Astrocyte (in vitro differentiated cells and primary cell): ENCODE results near the gene UTP18. TPM values are rescaled to one million over a fixed set of nuclear protein-coding genes. Genes with fewer than 3 reads are reported as not detected.

Experiments
- DNase-seq: peaks from one replicate; pipeline ENCODE4 v3.0.0-alpha.2; 2010; ENCODE audit warnings: low read depth
- FAIRE-seq: peaks from 2 replicates; lab custom pipeline; 2011; peaks lifted over from hg19 to GRCh38; lab: Jason Lieb, UNC
- H2AFZ ChIP-seq: 2 replicates; pipeline ENCODE4 v1.6.0; 2012; ENCODE audit warnings: low read depth, low read length, inconsistent platforms
- H3K27ac ChIP-seq: 2 replicates; pipeline ENCODE4 v1.5.1; 2011; ENCODE audit warnings: low read depth, low read length, inconsistent platforms
- H3K27me3 ChIP-seq: 2 replicates; pipeline ENCODE4 v1.6.0; 2011; ENCODE audit warnings: low read length, inconsistent platforms; ENCODE audit not compliant: insufficient read depth
- H3K36me3 ChIP-seq: 2 replicates; pipeline ENCODE4 v1.5.1; 2011; ENCODE audit warnings: low read length, inconsistent platforms; ENCODE audit not compliant: insufficient read depth
- H3K4me1 ChIP-seq: 2 replicates; pipeline ENCODE4 v1.5.1; 2011; ENCODE audit warnings: low read length, inconsistent platforms; ENCODE audit not compliant: insufficient read depth
- H3K4me2 ChIP-seq: 2 replicates; pipeline ENCODE4 v1.6.0; 2012; ENCODE audit warnings: low read length, inconsistent platforms
- H3K4me3 ChIP-seq: 2 replicates; pipeline ENCODE4 v1.5.1; 2011; ENCODE audit warnings: low read depth, mild to moderate bottlenecking, low read length, inconsistent platforms; ENCODE audit not compliant: insufficient read depth
- H3K79me2 ChIP-seq: 2 replicates; pipeline ENCODE4 v1.6.0; 2012; ENCODE audit warnings: mild to moderate bottlenecking, low read length, inconsistent platforms; ENCODE audit not compliant: insufficient read depth
- H3K9ac ChIP-seq: 2 replicates; pipeline ENCODE4 v1.6.0; 2012; ENCODE audit warnings: mild to moderate bottlenecking, low read length, inconsistent platforms
- H3K9me3 ChIP-seq: 2 replicates; pipeline ENCODE4 v1.5.1; 2012; ENCODE audit warnings: low read depth, mild to moderate bottlenecking, low read length, inconsistent platforms; ENCODE audit not compliant: insufficient read depth
- H4K20me1 ChIP-seq: 2 replicates; pipeline ENCODE4 v1.6.0; 2012; ENCODE audit warnings: low read length, inconsistent platforms; ENCODE audit not compliant: insufficient read depth
- H3K27ac Mint-ChIP-seq: one replicate; pipeline ENCODE4 v1.8.0; 2021; ENCODE audit warnings: mild to moderate bottlenecking, mixed read lengths; ENCODE audit not compliant: unreplicated experiment
- H3K27me3 Mint-ChIP-seq: one replicate; pipeline ENCODE4 v1.8.0; 2021; ENCODE audit warnings: low read depth, mixed read lengths; ENCODE audit not compliant: unreplicated experiment
- H3K36me3 Mint-ChIP-seq: one replicate; pipeline ENCODE4 v1.8.0; 2021; ENCODE audit warnings: low read depth, mixed read lengths; ENCODE audit not compliant: unreplicated experiment
- H3K4me1 Mint-ChIP-seq: one replicate; pipeline ENCODE4 v1.8.0; 2021; ENCODE audit warnings: low read depth, mixed read lengths; ENCODE audit not compliant: unreplicated experiment
- H3K4me3 Mint-ChIP-seq: one replicate; pipeline ENCODE4 v1.8.0; 2021; ENCODE audit warnings: mild to moderate bottlenecking, moderate library complexity, mixed read lengths; ENCODE audit not compliant: unreplicated experiment
- H3K9me3 Mint-ChIP-seq: one replicate; pipeline ENCODE4 v1.8.0; 2021; ENCODE audit warnings: mild to moderate bottlenecking, mixed read lengths; ENCODE audit not compliant: unreplicated experiment
- CTCF ChIP-seq: IDR thresholded peaks from 2 replicates; pipeline ENCODE4 v1.5.1; 2011; ENCODE audit warnings: low read depth, mild to moderate bottlenecking, inconsistent platforms, low read length, moderate library complexity; ENCODE audit not compliant: insufficient read depth
- EZH2 ChIP-seq: IDR thresholded peaks from 2 replicates; pipeline ENCODE4 v1.6.1; 2012; ENCODE audit warnings: mild to moderate bottlenecking, low read length, inconsistent platforms; ENCODE audit not compliant: insufficient read depth
- total RNA-seq: library from RNA; stranded (reverse); gene quantifications from 2 replicates; pipeline ENCODE4 v1.2.1, GENCODE V29; 2021

The UTP18 gene
- total RNA-seq, 1 donor from 2014 or later: 35.0 TPM

- H3K9me3 ChIP-seq: no peaks in the 10 kb centered on the region
- TF ChIP-seq CTCF (no peak), EZH2 (no peak)
- no peaks in the 10 kb centered on the region for H3K79me2 ChIP-seq
- H2AFZ ChIP-seq: no peak overlapping the region
- no peak for FAIRE-seq
- H3K4me3 ChIP-seq: no peak overlapping the region
- peaks cover 11% of the 10 kb centered on the region for H3K27me3 Mint-ChIP-seq
- H3K36me3 ChIP-seq: no peaks in the 10 kb centered on the region
- H3K4me1 Mint-ChIP-seq: no peaks in the 10 kb centered on the region
- H4K20me1 ChIP-seq: no peaks in the 10 kb centered on the region
- no peaks in the 10 kb centered on the region for H3K27me3 ChIP-seq
- no peak overlapping the region for H3K27ac ChIP-seq
- no peak overlapping the region for H3K4me2 ChIP-seq
- H3K36me3 Mint-ChIP-seq: no peaks in the 10 kb centered on the region
- DNase-seq: no peak
- H3K27ac Mint-ChIP-seq: no peak overlapping the region
- peaks cover 2% of the 10 kb centered on the region for H3K9me3 Mint-ChIP-seq
- H3K9ac ChIP-seq: no peak overlapping the region
- no peak overlapping the region for H3K4me3 Mint-ChIP-seq
- H3K4me1 ChIP-seq: no peaks in the 10 kb centered on the region
These were observed 81.1 kb downstream of the UTP18 start for GRCh38 chr17:51341457-51341856.

- H3K27ac ChIP-seq: no peak overlapping the region
- Mint-ChIP-seq H3K4me1 (no peaks in the 10 kb centered on the region), H3K36me3 (no peaks in the 10 kb centered on the region), H3K27me3 (peaks cover 8% of the 10 kb centered on the region), H3K4me3 (no peak overlapping the region), H3K27ac (no peak overlapping the region), H3K9me3 (peaks cover 2% of the 10 kb centered on the region)
- no peaks in the 10 kb centered on the region for H4K20me1 ChIP-seq
- DNase-seq (no peak), FAIRE-seq (no peak)
- no peak overlapping the region for H2AFZ ChIP-seq
- no peaks in the 10 kb centered on the region for H3K27me3 ChIP-seq
- no peaks in the 10 kb centered on the region for H3K36me3 ChIP-seq
- no peak overlapping the region for H3K9ac ChIP-seq
- no peaks in the 10 kb centered on the region for H3K4me1 ChIP-seq
- H3K4me2 ChIP-seq: no peak overlapping the region
- no peaks in the 10 kb centered on the region for H3K79me2 ChIP-seq
- H3K4me3 ChIP-seq: no peak overlapping the region
- TF ChIP-seq CTCF (no peak), EZH2 (no peak)
- H3K9me3 ChIP-seq: no peaks in the 10 kb centered on the region
These were observed 81.9 kb downstream of the UTP18 start for GRCh38 chr17:51342257-51342656.

- Mint-ChIP-seq H3K4me3 (no peak overlapping the region), H3K9me3 (no peaks in the 10 kb centered on the region), H3K4me1 (no peaks in the 10 kb centered on the region), H3K27me3 (peaks cover 13% of the 10 kb centered on the region), H3K27ac (no peak overlapping the region), H3K36me3 (no peaks in the 10 kb centered on the region)
- Histone ChIP-seq H3K4me2 (no peak overlapping the region), H4K20me1 (no peaks in the 10 kb centered on the region), H3K79me2 (no peaks in the 10 kb centered on the region), H3K9ac (no peak overlapping the region), H3K4me1 (no peaks in the 10 kb centered on the region), H2AFZ (no peak overlapping the region), H3K4me3 (no peak overlapping the region), H3K27me3 (peaks cover 2% of the 10 kb centered on the region), H3K27ac (no peak overlapping the region), H3K36me3 (no peaks in the 10 kb centered on the region), H3K9me3 (no peaks in the 10 kb centered on the region)
- no peak for DNase-seq
- FAIRE-seq: no peak
- no peak for TF ChIP-seq CTCF
- no peak for TF ChIP-seq EZH2
These were observed 84.2 kb downstream of the UTP18 start for GRCh38 chr17:51344532-51344931.
